Mucosa of stomach (tissue), 1 donor: ENCODE data around the gene NDFIP2.

ENCODE experiments used
- H3K27me3 ChIP-seq: one replicate; pipeline ENCODE4 v1.7.0; 2013; ENCODE audit warnings: mild to moderate bottlenecking, low read length; ENCODE audit not compliant: control insufficient read depth, insufficient read depth
- H3K36me3 ChIP-seq: one replicate; pipeline ENCODE4 v1.7.0; 2013; ENCODE audit warnings: low read length; ENCODE audit not compliant: control insufficient read depth, insufficient read depth
- H3K4me1 ChIP-seq: one replicate; pipeline ENCODE4 v1.7.0; 2013; ENCODE audit warnings: mild to moderate bottlenecking, low read length; ENCODE audit not compliant: control insufficient read depth, insufficient read depth
- H3K4me3 ChIP-seq: one replicate; pipeline ENCODE4 v1.7.0; 2013; ENCODE audit warnings: low read length
- H3K9ac ChIP-seq: one replicate; pipeline ENCODE4 v1.7.0; 2013; ENCODE audit warnings: mild to moderate bottlenecking, low read length, moderate library complexity
- H3K9me3 ChIP-seq: one replicate; pipeline ENCODE4 v1.7.0; 2013; ENCODE audit warnings: mild to moderate bottlenecking, low read length, moderate library complexity; ENCODE audit not compliant: control insufficient read depth
- donor health status: Pancreatic carcinoma.

NDFIP2 gene

GRCh38 chr13:79448413-79448812 lies 32.5 kb upstream of the NDFIP2 start:
- Histone ChIP-seq H3K4me1 (no peaks in the 10 kb centered on the region), H3K9ac (no peak overlapping the region), H3K27me3 (no peaks in the 10 kb centered on the region), H3K36me3 (no peaks in the 10 kb centered on the region), H3K4me3 (no peak overlapping the region), H3K9me3 (no peaks in the 10 kb centered on the region)

DNA sequence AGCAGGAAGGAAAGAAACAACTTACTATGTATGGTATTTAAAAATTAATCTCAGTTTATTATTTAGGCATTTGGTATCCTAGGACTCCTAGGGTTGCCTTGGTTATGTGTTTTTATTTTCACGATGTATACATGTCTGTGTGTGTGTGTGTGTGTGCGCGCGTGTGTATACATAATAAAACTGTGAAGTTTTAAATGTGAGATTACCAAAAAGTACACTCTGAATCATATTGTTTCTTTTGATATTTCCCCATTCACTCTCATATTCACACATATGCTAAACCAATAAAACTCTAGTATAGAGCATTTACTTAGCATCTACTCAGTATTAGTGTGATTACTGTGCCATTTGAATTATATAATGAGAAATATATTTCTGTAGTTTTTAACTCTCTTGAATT lies 30.8 kb upstream of the NDFIP2 start:
- no peaks in the 10 kb centered on the region for H3K9me3 ChIP-seq
- H3K4me1 ChIP-seq: no peaks in the 10 kb centered on the region
- no peaks in the 10 kb centered on the region for H3K27me3 ChIP-seq
- H3K4me3 ChIP-seq: no peak overlapping the region
- H3K9ac ChIP-seq: no peak overlapping the region
- no peaks in the 10 kb centered on the region for H3K36me3 ChIP-seq

- Histone ChIP-seq H3K4me3 (no peak overlapping the region), H3K4me1 (no peaks in the 10 kb centered on the region), H3K9me3 (no peaks in the 10 kb centered on the region), H3K9ac (no peak overlapping the region), H3K27me3 (no peaks in the 10 kb centered on the region), H3K36me3 (no peaks in the 10 kb centered on the region)
These were observed 29.4 kb upstream of the NDFIP2 start for GRCh38 chr13:79451500-79451962.

GRCh38 chr13:79452239-79452913 lies 28.6 kb upstream of the NDFIP2 start:
- Histone ChIP-seq H3K9me3 (no peaks in the 10 kb centered on the region), H3K36me3 (no peaks in the 10 kb centered on the region), H3K4me1 (no peaks in the 10 kb centered on the region), H3K9ac (no peak overlapping the region), H3K27me3 (no peaks in the 10 kb centered on the region), H3K4me3 (no peak overlapping the region)

- Histone ChIP-seq H3K4me1 (no peaks in the 10 kb centered on the region), H3K9ac (no peak overlapping the region), H3K4me3 (no peak overlapping the region), H3K27me3 (no peaks in the 10 kb centered on the region), H3K9me3 (no peaks in the 10 kb centered on the region), H3K36me3 (no peaks in the 10 kb centered on the region)
These were observed 25.6 kb upstream of the NDFIP2 start for GRCh38 chr13:79455331-79455730.

GRCh38 chr13:79456051-79456450 lies 24.9 kb upstream of the NDFIP2 start:
- no peak overlapping the region for H3K4me3 ChIP-seq
- no peaks in the 10 kb centered on the region for H3K27me3 ChIP-seq
- H3K9me3 ChIP-seq: no peaks in the 10 kb centered on the region
- H3K4me1 ChIP-seq: no peaks in the 10 kb centered on the region
- H3K36me3 ChIP-seq: no peaks in the 10 kb centered on the region
- H3K9ac ChIP-seq: no peak overlapping the region

GRCh38 chr13:79456656-79457365 lies 24.1 kb upstream of the NDFIP2 start:
- H3K4me3 ChIP-seq: no peak overlapping the region
- no peaks in the 10 kb centered on the region for H3K9me3 ChIP-seq
- H3K36me3 ChIP-seq: no peaks in the 10 kb centered on the region
- H3K4me1 ChIP-seq: no peaks in the 10 kb centered on the region
- H3K9ac ChIP-seq: no peak overlapping the region
- no peaks in the 10 kb centered on the region for H3K27me3 ChIP-seq

DNA sequence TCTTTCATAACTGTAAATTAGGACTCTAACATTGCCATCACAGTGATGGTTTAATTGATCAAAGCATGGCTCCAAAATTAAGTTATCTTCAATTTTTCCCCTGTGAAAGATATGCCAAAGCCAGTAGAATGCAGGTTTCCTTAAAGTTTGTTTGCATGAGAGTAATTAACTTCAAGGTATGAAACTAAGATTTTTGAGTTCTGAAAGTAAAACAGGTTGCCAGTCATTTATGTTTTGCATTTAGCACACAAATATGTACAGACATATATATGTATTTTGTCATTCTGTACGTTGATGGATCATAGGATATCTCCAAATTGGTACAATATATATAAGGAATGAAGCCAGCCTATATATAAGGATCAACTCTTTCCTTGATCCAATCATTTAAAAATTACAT lies 23.6 kb upstream of the NDFIP2 start:
- H3K9ac ChIP-seq: no peak overlapping the region
- no peaks in the 10 kb centered on the region for H3K36me3 ChIP-seq
- no peaks in the 10 kb centered on the region for H3K9me3 ChIP-seq
- H3K27me3 ChIP-seq: no peaks in the 10 kb centered on the region
- H3K4me3 ChIP-seq: no peak overlapping the region
- H3K4me1 ChIP-seq: no peaks in the 10 kb centered on the region

DNA sequence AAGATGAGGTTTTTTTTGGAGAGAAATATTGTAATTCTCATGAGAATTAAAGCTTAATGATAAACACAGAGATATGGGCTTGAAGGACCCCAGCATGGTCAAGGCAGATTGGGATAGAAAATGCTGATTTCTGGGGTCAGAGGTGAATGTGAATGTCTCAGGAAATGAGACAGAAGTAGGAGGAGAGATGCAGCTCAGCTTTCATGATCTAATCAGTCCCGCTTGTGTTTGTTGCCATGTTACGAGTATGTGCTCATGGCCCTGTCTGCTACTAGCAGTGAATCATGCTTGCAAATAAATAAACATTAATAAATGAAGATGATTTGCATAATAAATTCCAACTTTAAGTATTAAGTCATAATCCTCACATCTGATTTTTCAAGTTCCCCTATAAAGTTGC lies 23.0 kb upstream of the NDFIP2 start:
- H3K9ac ChIP-seq: no peak overlapping the region
- H3K9me3 ChIP-seq: no peaks in the 10 kb centered on the region
- no peaks in the 10 kb centered on the region for H3K27me3 ChIP-seq
- H3K4me1 ChIP-seq: no peaks in the 10 kb centered on the region
- H3K36me3 ChIP-seq: no peaks in the 10 kb centered on the region
- no peak overlapping the region for H3K4me3 ChIP-seq

GRCh38 chr13:79458436-79458835 lies 22.5 kb upstream of the NDFIP2 start:
- H3K4me3 ChIP-seq: no peak overlapping the region
- H3K27me3 ChIP-seq: no peaks in the 10 kb centered on the region
- no peaks in the 10 kb centered on the region for H3K4me1 ChIP-seq
- H3K9ac ChIP-seq: no peak overlapping the region
- no peaks in the 10 kb centered on the region for H3K36me3 ChIP-seq
- no peaks in the 10 kb centered on the region for H3K9me3 ChIP-seq

- Histone ChIP-seq H3K27me3 (no peaks in the 10 kb centered on the region), H3K4me3 (no peak overlapping the region), H3K4me1 (no peaks in the 10 kb centered on the region), H3K9me3 (no peaks in the 10 kb centered on the region), H3K36me3 (no peaks in the 10 kb centered on the region), H3K9ac (no peak overlapping the region)
These were observed 21.0 kb upstream of the NDFIP2 start for GRCh38 chr13:79459906-79460305.

DNA sequence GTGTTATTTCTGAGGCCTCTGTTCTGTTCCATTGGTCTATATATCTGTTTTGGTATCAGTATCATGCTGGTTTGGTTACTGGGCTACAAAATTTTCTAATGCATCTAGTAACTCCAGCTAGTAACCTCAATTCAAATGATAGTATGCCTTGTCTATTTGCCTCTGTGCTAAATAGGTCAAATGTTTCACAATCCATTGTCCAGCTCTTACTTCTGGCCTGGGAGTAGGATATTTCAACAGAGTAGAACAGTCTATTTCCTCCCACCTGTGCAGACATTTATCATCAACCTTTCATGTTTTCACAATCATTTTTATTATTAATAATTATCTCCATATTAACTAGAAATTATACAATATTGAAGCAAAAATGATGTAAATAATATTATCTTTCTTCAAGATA lies 18.1 kb upstream of the NDFIP2 start:
- H3K4me3 ChIP-seq: no peak overlapping the region
- no peak overlapping the region for H3K9ac ChIP-seq

More for the DNA sequence above, 18.1 kb upstream of the NDFIP2 start:
- no peaks in the 10 kb centered on the region for H3K36me3 ChIP-seq
- H3K27me3 ChIP-seq: no peaks in the 10 kb centered on the region
- no peaks in the 10 kb centered on the region for H3K9me3 ChIP-seq
- H3K4me1 ChIP-seq: no peaks in the 10 kb centered on the region
